ENCODE data around the gene PCYT2.

PCYT2 gene

DNA sequence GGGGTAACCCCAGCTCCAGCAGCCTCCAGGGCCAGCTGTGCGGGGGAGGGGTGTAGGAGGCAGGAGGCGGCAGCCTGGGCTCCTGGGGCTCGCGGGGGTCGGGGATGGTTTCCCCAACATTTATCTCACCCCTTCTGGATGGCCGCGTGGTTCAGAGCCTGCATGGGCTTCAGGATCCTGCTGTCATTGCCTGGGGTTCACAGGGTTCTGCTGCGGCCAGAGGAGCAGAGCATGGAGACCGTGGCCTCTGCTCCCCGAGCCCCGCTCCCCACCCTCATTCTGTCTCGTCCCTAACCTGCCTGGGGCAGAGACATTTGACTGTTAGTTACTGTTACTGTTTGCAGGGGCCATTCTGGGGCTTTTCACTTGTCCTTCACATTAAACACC lies 31.0 kb upstream of the PCYT2 start:
- DNase-seq, result no peak

GRCh38 chr17:81941484-81942166 lies 30.4 kb upstream of the PCYT2 start:
- no peak for DNase-seq

DNA sequence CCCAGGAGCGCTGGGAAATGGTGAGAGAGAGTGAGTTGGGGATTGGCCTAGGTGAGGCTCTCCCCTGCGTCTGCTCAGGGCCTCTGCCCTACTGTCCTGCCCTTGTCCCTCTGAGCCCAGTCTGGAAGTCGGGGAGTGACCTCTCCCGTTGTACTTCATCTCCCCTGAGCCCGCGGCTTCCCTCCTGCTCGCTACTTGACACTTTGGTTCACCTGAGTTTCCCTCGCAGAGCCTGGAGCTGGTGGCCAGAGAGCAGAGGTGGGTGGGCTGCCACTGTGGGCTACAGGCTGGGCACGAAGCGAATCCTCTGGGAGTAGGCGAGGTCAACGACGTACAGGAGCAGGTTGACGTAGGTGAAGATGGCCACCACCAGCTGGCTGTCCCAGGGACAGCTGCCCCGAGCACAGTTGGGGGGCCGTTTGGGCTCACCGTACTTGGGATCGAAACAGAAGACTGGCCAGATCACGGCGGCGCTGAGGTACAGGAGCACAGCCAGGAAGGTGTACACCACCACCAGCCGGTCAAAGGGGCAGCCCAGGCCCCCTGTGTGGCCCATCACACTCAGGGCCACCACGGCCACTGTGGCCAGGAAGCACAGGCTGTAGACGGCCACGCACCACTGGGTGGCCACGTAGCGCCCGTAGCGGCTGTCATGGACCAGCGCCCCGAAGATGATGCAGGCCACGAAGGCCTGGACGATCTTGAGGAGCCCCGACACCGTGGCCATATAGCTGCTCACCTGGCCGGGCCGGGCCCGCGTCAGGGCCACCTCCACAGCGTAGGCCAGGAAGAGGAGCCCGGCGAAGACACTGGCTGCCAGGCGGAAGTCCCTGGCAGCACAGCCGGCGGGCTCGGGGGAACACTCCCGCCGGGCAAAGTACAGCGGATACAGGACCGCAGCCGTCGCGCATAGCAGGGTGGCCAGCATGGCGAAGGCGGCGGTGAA lies 29.6 kb upstream of the PCYT2 start:
- no peak for DNase-seq

- DNase-seq, result no peak
These were observed 28.7 kb upstream of the PCYT2 start for GRCh38 chr17:81939881-81940385.

- no peak for DNase-seq
These were observed 28.0 kb upstream of the PCYT2 start for GRCh38 chr17:81939218-81939617.

- no peak for DNase-seq
These were observed 24.5 kb upstream of the PCYT2 start for GRCh38 chr17:81935709-81936084.

DNA sequence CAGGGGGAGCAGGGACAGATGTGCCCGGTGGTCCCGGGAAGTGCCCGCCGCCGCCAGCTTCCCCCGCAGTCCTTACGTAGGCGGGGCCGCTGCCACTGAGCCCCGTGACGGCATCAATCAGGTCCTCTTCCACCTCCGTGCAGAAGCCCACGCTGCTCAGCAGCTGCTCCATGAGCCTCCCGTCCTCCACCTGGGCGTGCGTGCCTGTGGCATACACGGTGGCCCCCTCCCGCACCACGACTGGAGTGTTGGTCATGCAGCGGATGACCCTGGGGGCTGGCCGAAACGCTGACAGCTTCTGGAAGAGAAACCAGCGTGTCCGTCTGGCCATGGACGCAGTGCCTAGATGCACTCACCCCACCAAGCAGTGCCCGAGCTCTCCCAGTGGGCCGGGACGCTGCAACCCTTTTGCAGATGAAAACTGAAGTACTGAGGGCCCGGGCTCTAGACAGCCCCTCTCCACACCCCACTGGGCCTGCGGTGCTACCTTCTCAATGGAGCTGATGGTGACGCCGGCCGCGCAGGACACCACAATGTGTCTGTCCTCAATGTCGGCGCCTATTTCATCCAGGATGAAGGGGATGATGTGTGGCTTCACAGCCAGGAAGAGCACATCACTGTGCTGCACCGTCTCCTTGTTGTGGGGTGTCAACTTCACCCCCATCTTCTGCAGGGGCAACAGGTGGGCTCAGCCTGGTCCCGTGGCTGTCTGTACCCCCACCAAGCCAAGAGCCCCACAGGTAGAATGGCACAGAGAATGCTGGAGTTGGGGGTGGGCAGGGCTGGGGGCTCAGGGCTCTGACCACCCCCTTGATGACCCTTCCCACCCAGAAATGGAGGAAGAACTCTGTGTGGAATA lies 23.9 kb upstream of the PCYT2 start:
- DNase-seq, result no peak

GRCh38 chr17:81934098-81934757 lies 23.0 kb upstream of the PCYT2 start:
- DNase-seq, result no peak

DNA sequence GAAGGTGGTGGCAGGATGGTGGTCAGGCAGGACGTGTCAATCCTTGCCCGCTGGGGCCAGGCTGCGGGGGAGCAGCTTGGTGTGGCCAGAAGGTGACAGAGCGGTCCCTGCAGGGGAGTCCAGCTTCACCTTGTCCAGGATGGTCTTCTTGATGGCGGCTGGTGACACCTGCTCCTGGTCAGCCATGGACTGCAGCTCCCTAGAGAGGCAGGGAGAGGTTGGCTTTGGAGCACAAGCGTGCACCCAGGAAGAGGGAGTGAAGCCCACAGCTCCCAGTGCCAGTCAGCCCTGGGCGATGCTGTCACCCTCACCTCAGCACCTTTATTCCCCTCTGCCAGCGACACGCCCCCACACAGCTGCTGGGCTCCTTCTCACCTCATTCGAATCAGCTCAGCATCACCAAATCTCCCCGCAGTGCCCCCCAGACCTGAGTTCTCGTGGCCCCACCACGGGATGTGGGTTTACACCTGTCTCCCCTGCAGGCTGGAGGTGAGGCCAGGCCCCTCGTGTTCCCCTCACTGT lies 22.0 kb upstream of the PCYT2 start:
- no peak for DNase-seq

- DNase-seq, result no peak
These were observed 21.3 kb upstream of the PCYT2 start for GRCh38 chr17:81932333-81932983.

DNA sequence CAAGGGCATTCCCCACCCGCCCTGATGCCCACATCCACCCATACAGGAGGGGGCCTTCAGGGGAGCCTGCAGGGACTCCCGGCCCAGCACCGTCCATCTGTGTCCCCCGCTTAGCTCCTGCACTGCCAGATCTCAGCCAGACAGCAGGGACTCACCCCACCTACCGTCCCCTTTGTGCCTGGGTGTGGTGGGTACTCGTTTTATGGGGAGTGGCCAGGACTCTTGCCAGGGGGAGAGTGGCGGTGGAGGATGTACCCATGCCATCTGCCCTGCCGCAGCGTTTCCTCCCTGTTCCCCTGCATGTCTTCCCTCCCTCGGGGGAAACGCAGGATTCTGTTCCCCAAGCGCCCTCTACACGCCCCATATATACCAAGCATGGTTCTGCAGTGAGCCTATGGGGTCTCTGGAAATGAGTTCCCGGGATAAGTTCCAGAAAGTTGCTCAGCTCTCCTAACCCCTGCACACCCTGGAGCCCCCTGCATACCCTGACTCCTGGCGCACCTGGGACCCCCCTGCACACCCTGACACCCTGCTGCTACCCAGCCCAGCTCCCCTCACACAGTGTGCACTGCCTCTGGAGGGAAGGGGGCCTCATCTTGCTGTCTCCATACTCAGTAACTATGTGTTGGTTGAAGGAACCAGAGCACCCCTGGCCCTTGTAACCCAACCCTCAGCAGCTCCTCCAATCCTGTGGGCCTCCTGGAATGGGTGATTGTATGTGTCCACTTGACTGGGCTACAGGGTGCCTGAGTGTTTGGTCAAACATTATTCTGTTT lies 20.5 kb upstream of the PCYT2 start:
- no peak for DNase-seq

DNA sequence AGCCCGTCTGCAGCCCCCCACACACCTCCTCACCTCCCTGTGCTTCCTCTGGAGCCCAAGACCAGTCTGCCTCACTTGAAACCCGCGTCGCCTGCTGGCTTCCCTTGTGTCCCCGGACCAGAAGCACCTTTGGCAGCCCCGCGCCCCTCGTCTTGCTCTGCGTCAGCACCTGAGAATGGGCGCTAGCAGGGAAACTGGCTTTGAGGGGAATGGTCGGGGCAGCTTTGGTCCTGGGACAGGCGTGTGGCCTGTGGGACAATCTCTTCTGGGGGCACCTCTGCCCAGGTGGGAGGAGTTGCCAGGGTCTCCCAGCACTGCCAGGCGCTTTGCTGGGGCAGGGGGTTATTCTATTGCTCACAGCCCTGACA lies 20.0 kb upstream of the PCYT2 start:
- no peak for DNase-seq

- DNase-seq, result no peak
These were observed 19.2 kb upstream of the PCYT2 start for GRCh38 chr17:81930142-81931125.

- DNase-seq, result no peak
These were observed 18.3 kb upstream of the PCYT2 start for GRCh38 chr17:81929253-81930141.

DNA sequence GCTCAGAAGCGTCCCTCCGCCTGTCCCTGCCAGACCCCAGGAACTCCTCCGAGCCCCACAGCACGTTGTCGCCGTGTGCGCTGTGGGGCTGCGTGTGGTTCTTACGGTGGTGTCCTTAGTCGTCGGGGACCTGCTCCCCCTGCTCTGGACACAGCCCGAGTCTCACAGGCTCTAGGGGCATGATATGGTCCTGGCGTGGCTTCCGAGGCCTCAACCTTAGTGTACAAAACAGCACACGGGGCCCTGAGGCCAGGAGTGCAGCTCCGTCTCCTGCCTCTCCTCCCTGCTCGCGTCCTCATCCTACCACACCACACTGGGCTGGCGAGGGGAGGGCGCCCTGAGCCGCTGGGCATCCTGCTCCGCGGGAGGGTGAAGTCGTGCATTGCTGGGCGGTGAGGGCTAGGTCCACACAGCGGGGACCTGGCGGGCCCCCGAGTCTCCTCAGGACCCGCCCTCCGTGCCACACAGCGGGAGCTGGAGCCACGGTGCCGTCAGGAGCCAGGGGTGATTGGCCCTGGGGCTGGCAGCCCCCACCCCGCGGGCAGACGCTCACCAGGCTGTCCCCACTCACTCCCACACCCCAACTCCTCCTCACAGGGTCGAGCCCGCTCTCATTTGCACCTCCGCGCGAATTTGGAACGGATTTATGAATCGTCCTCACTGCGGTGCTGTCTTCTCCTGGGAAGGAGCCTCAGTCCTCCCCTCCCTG lies 17.5 kb upstream of the PCYT2 start:
- no peak for DNase-seq

GRCh38 chr17:81927653-81928543 lies 16.7 kb upstream of the PCYT2 start, which contains the start of gene MAFG:
Gene MAFG, minus strand, starts transcription at chr17:81927735. Its CDS starts 4,550 bp downstream, at chr17:81923185.
- DNase-seq, result peak; percentile 72 to 83 (median 79)
